ENCODE data around the gene NR3C2.

NR3C2 gene

GRCh38 chr4:148265627-148266026, 176.6 kb downstream of the NR3C2 start:
- DNase-seq (ENCODE audit: low read depth, low spot score), result no peak

- DNase-seq (ENCODE audit: low read depth, low spot score), result no peak
These were observed 178.4 kb downstream of the NR3C2 start for GRCh38 chr4:148263802-148264201.

- no peak for DNase-seq (ENCODE audit: low read depth, low spot score)
These were observed 179.1 kb downstream of the NR3C2 start for GRCh38 chr4:148263127-148263526.

- no peak for DNase-seq (ENCODE audit: low read depth, low spot score)
These were observed 180.4 kb downstream of the NR3C2 start for GRCh38 chr4:148261848-148262247.

- DNase-seq (ENCODE audit: low read depth, low spot score), result no peak
These were observed 182.4 kb downstream of the NR3C2 start for GRCh38 chr4:148259841-148260240.

GRCh38 chr4:148258535-148258934, 183.7 kb downstream of the NR3C2 start:
- no peak for DNase-seq (ENCODE audit: low read depth, low spot score)

GRCh38 chr4:148255344-148255720, 186.9 kb downstream of the NR3C2 start:
- no peak for DNase-seq (ENCODE audit: low read depth, low spot score)

- no peak for DNase-seq (ENCODE audit: low read depth, low spot score)
These were observed 187.4 kb downstream of the NR3C2 start for GRCh38 chr4:148254621-148255343.

- no peak for DNase-seq (ENCODE audit: low read depth, low spot score)
These were observed 188.4 kb downstream of the NR3C2 start for GRCh38 chr4:148253768-148254167.

- DNase-seq (ENCODE audit: low read depth, low spot score), result no peak
These were observed 193.4 kb downstream of the NR3C2 start for GRCh38 chr4:148248824-148249223.

GRCh38 chr4:148245015-148245414, 197.2 kb downstream of the NR3C2 start:
- DNase-seq (ENCODE audit: low read depth, low spot score), result no peak

- DNase-seq (ENCODE audit: low read depth, low spot score), result no peak
These were observed 198.4 kb downstream of the NR3C2 start for GRCh38 chr4:148243837-148244236.

- DNase-seq (ENCODE audit: low read depth, low spot score), result no peak
These were observed 202.0 kb downstream of the NR3C2 start for GRCh38 chr4:148240241-148240640.

- no peak for DNase-seq (ENCODE audit: low read depth, low spot score)
These were observed 202.7 kb downstream of the NR3C2 start for GRCh38 chr4:148239494-148239985.

- DNase-seq (ENCODE audit: low read depth, low spot score), result no peak
These were observed 203.3 kb downstream of the NR3C2 start for GRCh38 chr4:148238811-148239493.

- DNase-seq (ENCODE audit: low read depth, low spot score), result no peak
These were observed 204.1 kb downstream of the NR3C2 start for GRCh38 chr4:148238086-148238485.

- no peak for DNase-seq (ENCODE audit: low read depth, low spot score)
These were observed 206.4 kb downstream of the NR3C2 start for GRCh38 chr4:148235809-148236208.

GRCh38 chr4:148229798-148230197, 212.4 kb downstream of the NR3C2 start:
- no peak for DNase-seq (ENCODE audit: low read depth, low spot score)

- DNase-seq (ENCODE audit: low read depth, low spot score), result no peak
These were observed 213.2 kb downstream of the NR3C2 start for GRCh38 chr4:148229028-148229427.

GRCh38 chr4:148227147-148227546, 215.1 kb downstream of the NR3C2 start:
- DNase-seq (ENCODE audit: low read depth, low spot score), result no peak

- DNase-seq (ENCODE audit: low read depth, low spot score), result no peak
These were observed 215.9 kb downstream of the NR3C2 start for GRCh38 chr4:148226341-148226740.

- DNase-seq (ENCODE audit: low read depth, low spot score), result no peak
These were observed 216.6 kb downstream of the NR3C2 start for GRCh38 chr4:148225639-148226038.

- no peak for DNase-seq (ENCODE audit: low read depth, low spot score)
These were observed 217.7 kb downstream of the NR3C2 start for GRCh38 chr4:148224476-148224875.

All from smooth muscle cell of the brain vasculature (primary cell).